RWPE2 (cell line): Measurements from ENCODE around the gene OTUD3.
A peak's percentile ranks its signal among the peaks of the same experiment; 100 is the strongest.

Experiments used
- ATAC-seq: fragments of 200-7000 bp; cut with Tn5 transposase; 3 replicates; pipeline ENCODE4 v1.9.1; 2021; ENCODE audit warnings: low read depth
- DNase-seq: peaks from one replicate; pipeline ENCODE4 v3.0.0-alpha.2; 2020; ENCODE audit warnings: low spot score
- H3K27ac ChIP-seq: fragments of 450-650 bp; 2 replicates; pipeline ENCODE4 v1.5.1; 2017; ENCODE audit warnings: mild to moderate bottlenecking; ENCODE audit not compliant: poor library complexity, severe bottlenecking
- H3K27me3 ChIP-seq: fragments of 250-450 bp; sonication (Bioruptor Pico); 2 replicates; pipeline ENCODE4 v1.5.1; 2021; ENCODE audit warnings: mild to moderate bottlenecking, moderate library complexity; ENCODE audit not compliant: insufficient read depth, poor library complexity, severe bottlenecking
- H3K36me3 ChIP-seq: fragments of 250-450 bp; sonication (Bioruptor Pico); 2 replicates; pipeline ENCODE4 v1.5.1; 2020; ENCODE audit warnings: low read depth, mild to moderate bottlenecking, moderate library complexity
- H3K4me1 ChIP-seq: fragments of 250-450 bp; sonication (Bioruptor Pico); 2 replicates; pipeline ENCODE4 v1.5.1; 2021; ENCODE audit warnings: mild to moderate bottlenecking, moderate library complexity; ENCODE audit not compliant: insufficient read depth, poor library complexity, severe bottlenecking
- H3K4me3 ChIP-seq: fragments of 250-450 bp; sonication (Bioruptor Pico); 2 replicates; pipeline ENCODE4 v1.5.1; 2021; ENCODE audit warnings: mild to moderate bottlenecking, moderate library complexity; ENCODE audit not compliant: severe bottlenecking
- H3K9me3 ChIP-seq: fragments of 250-450 bp; sonication (Bioruptor Pico); 2 replicates; pipeline ENCODE4 v1.5.1; 2021; ENCODE audit warnings: mild to moderate bottlenecking, moderate library complexity; ENCODE audit not compliant: severe bottlenecking
- TF ChIP-seq, protein P1 (sequence below): fragments of 450-650 bp; IDR thresholded peaks from one replicate; pipeline ENCODE4 v1.5.1; 2017; ENCODE audit warnings: mild to moderate bottlenecking, moderate library complexity; ENCODE audit not compliant: poor library complexity, severe bottlenecking

Gene OTUD3

DNA sequence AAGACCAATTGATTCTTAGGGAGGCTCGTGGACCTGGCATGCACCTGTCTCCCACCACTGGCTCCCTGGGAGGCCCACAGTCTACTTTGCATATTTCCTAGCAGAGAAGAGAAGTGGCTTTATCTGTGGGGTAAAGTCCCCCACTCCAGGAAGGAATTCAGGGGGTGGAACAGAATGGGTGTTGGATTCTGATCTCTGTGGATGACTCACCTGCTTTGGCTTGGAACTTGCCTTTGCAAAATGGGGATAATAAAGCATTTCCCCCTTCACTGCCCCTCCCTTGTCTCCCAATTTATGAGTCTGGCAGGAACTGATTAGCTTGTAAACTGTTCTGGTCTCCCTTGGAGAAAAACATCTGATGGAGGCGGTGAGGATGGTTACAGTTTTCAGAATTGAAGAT lies 21.2 kb upstream of the OTUD3 start:
- Histone ChIP-seq H3K27ac (no peak overlapping the region), H3K36me3 (no peaks in the 10 kb centered on the region), H3K4me1 (peaks cover 10% of the 10 kb centered on the region), H3K9me3 (no peaks in the 10 kb centered on the region), H3K27me3 (no peaks in the 10 kb centered on the region), H3K4me3 (no peak overlapping the region)
- TF ChIP-seq, protein P1, sequence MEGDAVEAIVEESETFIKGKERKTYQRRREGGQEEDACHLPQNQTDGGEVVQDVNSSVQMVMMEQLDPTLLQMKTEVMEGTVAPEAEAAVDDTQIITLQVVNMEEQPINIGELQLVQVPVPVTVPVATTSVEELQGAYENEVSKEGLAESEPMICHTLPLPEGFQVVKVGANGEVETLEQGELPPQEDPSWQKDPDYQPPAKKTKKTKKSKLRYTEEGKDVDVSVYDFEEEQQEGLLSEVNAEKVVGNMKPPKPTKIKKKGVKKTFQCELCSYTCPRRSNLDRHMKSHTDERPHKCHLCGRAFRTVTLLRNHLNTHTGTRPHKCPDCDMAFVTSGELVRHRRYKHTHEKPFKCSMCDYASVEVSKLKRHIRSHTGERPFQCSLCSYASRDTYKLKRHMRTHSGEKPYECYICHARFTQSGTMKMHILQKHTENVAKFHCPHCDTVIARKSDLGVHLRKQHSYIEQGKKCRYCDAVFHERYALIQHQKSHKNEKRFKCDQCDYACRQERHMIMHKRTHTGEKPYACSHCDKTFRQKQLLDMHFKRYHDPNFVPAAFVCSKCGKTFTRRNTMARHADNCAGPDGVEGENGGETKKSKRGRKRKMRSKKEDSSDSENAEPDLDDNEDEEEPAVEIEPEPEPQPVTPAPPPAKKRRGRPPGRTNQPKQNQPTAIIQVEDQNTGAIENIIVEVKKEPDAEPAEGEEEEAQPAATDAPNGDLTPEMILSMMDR = no peak
- DNase-seq = no peak
- ATAC-seq = peak; percentile 67

- DNase-seq = no peak
- Histone ChIP-seq H3K4me1 (peaks cover 10% of the 10 kb centered on the region), H3K27me3 (no peaks in the 10 kb centered on the region), H3K27ac (no peak overlapping the region), H3K36me3 (no peaks in the 10 kb centered on the region), H3K9me3 (no peaks in the 10 kb centered on the region), H3K4me3 (no peak overlapping the region)
- TF ChIP-seq, protein P1 = no peak
- no peak for ATAC-seq
These were observed 20.2 kb upstream of the OTUD3 start for GRCh38 chr1:19861842-19862530.

GRCh38 chr1:19862944-19863343 lies 19.3 kb upstream of the OTUD3 start:
- no peaks in the 10 kb centered on the region for H3K9me3 ChIP-seq
- TF ChIP-seq, protein P1 = no peak
- H3K27me3 ChIP-seq = no peaks in the 10 kb centered on the region
- peaks cover 10% of the 10 kb centered on the region for H3K4me1 ChIP-seq
- H3K4me3 ChIP-seq = no peak overlapping the region
- H3K27ac ChIP-seq = no peak overlapping the region
- ATAC-seq (no peak), DNase-seq (no peak)
- no peaks in the 10 kb centered on the region for H3K36me3 ChIP-seq

DNA sequence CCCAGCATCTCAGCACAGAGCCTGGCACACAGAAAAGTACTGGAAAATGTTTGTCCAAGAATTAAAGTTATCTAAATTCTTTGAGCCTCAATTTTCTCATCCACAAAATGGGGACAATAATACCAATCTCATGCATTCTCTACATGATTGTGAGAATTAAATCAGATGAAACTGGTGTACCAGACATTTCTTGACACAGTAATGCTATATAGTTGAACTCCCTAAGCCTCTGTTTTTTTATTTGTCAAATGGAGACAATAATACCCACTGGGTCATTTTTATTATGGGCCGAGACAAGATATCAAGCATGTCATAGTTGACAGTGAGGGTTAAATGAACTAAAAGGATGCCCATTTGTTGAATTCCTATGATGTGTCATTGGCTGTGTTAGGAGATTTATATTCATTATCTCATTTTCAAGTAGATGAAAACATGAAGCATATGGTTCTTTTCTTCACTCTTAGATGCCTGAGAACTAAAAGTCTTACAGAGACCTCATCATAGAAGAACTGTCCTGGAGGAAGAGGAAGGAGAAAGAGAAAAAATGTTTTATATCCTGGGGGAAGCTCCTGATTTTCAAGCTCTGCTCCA lies 17.5 kb upstream of the OTUD3 start:
- Histone ChIP-seq H3K4me3 (no peak overlapping the region), H3K27ac (no peak overlapping the region), H3K9me3 (no peaks in the 10 kb centered on the region), H3K4me1 (peaks cover 10% of the 10 kb centered on the region), H3K27me3 (no peaks in the 10 kb centered on the region), H3K36me3 (no peaks in the 10 kb centered on the region)
- DNase-seq (no peak), ATAC-seq (no peak)
- TF ChIP-seq, protein P1 = no peak

DNA sequence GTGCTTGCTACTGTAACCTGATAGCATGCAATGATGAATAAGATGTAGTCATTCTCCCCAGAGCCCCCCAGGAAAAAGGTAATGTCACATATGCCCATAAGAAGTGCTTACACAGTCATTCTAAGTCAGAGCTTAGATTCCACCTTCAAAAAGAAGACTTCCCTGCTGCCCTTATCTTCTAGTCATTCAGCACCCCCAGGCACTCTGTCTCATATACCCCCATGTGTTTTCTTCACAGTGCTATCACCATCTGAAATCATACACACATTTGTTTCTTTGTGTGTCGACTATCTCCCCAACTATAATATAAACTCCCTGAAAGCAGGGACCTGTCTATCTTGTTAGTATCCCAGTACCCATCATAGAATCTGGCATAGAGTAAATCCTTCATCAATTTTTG lies 16.2 kb upstream of the OTUD3 start:
- peaks cover 10% of the 10 kb centered on the region for H3K4me1 ChIP-seq
- no peaks in the 10 kb centered on the region for H3K27me3 ChIP-seq
- H3K4me3 ChIP-seq = no peak overlapping the region
- TF ChIP-seq, protein P1 = no peak
- H3K9me3 ChIP-seq = no peaks in the 10 kb centered on the region
- ATAC-seq = no peak
- no peaks in the 10 kb centered on the region for H3K36me3 ChIP-seq
- no peak overlapping the region for H3K27ac ChIP-seq
- DNase-seq = no peak
